Endothelial cell of umbilical vein (primary cell): ENCODE measurements around the gene NCMAP.

Experiments used
- EZH2 ChIP-seq: IDR thresholded peaks from 2 replicates; pipeline ENCODE4 v1.6.1; 2012; ENCODE audit warnings: borderline replicate concordance, low read depth, mild to moderate bottlenecking, moderate library complexity, low read length, inconsistent platforms; ENCODE audit not compliant: severe bottlenecking
- FOS ChIP-seq: IDR thresholded peaks from 2 replicates; pipeline ENCODE4 v1.6.1; 2011; ENCODE audit warnings: mild to moderate bottlenecking, low read length, moderate library complexity, borderline replicate concordance; ENCODE audit not compliant: insufficient read depth
- MAX ChIP-seq: IDR thresholded peaks from 2 replicates; pipeline ENCODE4 v1.6.1; 2011; ENCODE audit not compliant: insufficient read depth, insufficient read length
- MYC ChIP-seq: IDR thresholded peaks from one replicate; pipeline ENCODE4 v1.6.1; 2011; ENCODE audit warnings: mild to moderate bottlenecking, low read depth, low read length
- POLR2A ChIP-seq: IDR thresholded peaks from 2 replicates; pipeline ENCODE4 v1.6.1; 2012; ENCODE audit warnings: low read depth, mild to moderate bottlenecking, control low read depth, low read length
- POLR2AphosphoS5 ChIP-seq: IDR thresholded peaks from 2 replicates; pipeline ENCODE4 v1.6.1; 2012; ENCODE audit warnings: low read depth, mild to moderate bottlenecking, control low read depth, low read length, moderate library complexity; ENCODE audit not compliant: insufficient read depth
- TF ChIP-seq, protein P1 (sequence below), 2 donors: IDR thresholded peaks; 1 replicate in 1 of 2; 2 replicates in 1 of 2; pipeline ENCODE4 v1.5.1; 2011; ENCODE audit warnings: low read length in 2 of 2, mild to moderate bottlenecking in 2 of 2, moderate library complexity in 2 of 2, control low read depth in 1 of 2, inconsistent platforms in 1 of 2, low read depth in 1 of 2; ENCODE audit not compliant: insufficient read depth in 1 of 2; ENCODE audit errors: extremely low read depth in 1 of 2

- TF ChIP-seq, protein P1, sequence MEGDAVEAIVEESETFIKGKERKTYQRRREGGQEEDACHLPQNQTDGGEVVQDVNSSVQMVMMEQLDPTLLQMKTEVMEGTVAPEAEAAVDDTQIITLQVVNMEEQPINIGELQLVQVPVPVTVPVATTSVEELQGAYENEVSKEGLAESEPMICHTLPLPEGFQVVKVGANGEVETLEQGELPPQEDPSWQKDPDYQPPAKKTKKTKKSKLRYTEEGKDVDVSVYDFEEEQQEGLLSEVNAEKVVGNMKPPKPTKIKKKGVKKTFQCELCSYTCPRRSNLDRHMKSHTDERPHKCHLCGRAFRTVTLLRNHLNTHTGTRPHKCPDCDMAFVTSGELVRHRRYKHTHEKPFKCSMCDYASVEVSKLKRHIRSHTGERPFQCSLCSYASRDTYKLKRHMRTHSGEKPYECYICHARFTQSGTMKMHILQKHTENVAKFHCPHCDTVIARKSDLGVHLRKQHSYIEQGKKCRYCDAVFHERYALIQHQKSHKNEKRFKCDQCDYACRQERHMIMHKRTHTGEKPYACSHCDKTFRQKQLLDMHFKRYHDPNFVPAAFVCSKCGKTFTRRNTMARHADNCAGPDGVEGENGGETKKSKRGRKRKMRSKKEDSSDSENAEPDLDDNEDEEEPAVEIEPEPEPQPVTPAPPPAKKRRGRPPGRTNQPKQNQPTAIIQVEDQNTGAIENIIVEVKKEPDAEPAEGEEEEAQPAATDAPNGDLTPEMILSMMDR (IDR thresholded peaks at IDR 0.05; ENCODE audit: extremely low read depth in 1 of 2, insufficient read depth in 1 of 2, low read depth in 1 of 2, low read length in 2 of 2), result no peak
- TF ChIP-seq MAX (no peak), POLR2A (no peak), EZH2 (no peak), MYC (no peak), POLR2AphosphoS5 (no peak), FOS (no peak)
These were observed 33.3 kb downstream of the NCMAP start for GRCh38 chr1:24589200-24589599.
